B cell (primary cell): ENCODE data around the gene C6orf132.

Experiments
- EZH2 ChIP-seq: IDR thresholded peaks from 2 replicates; pipeline ENCODE4 v1.6.1; 2012; ENCODE audit warnings: borderline replicate concordance, low read depth, mild to moderate bottlenecking, moderate library complexity, low read length; ENCODE audit not compliant: insufficient read depth, poor library complexity, severe bottlenecking
- TF ChIP-seq, protein P1 (sequence below): fragments of 200-600 bp; IDR thresholded peaks from one replicate; pipeline ENCODE4 v1.8.0; 2022; ENCODE audit warnings: antibody characterized with exemption, mild to moderate bottlenecking

- TF ChIP-seq, protein P1, sequence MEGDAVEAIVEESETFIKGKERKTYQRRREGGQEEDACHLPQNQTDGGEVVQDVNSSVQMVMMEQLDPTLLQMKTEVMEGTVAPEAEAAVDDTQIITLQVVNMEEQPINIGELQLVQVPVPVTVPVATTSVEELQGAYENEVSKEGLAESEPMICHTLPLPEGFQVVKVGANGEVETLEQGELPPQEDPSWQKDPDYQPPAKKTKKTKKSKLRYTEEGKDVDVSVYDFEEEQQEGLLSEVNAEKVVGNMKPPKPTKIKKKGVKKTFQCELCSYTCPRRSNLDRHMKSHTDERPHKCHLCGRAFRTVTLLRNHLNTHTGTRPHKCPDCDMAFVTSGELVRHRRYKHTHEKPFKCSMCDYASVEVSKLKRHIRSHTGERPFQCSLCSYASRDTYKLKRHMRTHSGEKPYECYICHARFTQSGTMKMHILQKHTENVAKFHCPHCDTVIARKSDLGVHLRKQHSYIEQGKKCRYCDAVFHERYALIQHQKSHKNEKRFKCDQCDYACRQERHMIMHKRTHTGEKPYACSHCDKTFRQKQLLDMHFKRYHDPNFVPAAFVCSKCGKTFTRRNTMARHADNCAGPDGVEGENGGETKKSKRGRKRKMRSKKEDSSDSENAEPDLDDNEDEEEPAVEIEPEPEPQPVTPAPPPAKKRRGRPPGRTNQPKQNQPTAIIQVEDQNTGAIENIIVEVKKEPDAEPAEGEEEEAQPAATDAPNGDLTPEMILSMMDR = no peak
- TF ChIP-seq EZH2 = no peak
Observed at GRCh38 chr6:42140756-42141602, 1.4 kb downstream of the C6orf132 start.
